Activated naive CD4-positive, alpha-beta T cell treated with anti-CD3 and anti-CD28 coated beads, Interleukin-2, amount 50 U/mL, for 16 hours (primary cell): ENCODE results near the gene SIK2.

Experiments
- DNase-seq: peaks from one replicate; pipeline ENCODE4 v3.0.0-alpha.2; 2020

The SIK2 gene

DNA sequence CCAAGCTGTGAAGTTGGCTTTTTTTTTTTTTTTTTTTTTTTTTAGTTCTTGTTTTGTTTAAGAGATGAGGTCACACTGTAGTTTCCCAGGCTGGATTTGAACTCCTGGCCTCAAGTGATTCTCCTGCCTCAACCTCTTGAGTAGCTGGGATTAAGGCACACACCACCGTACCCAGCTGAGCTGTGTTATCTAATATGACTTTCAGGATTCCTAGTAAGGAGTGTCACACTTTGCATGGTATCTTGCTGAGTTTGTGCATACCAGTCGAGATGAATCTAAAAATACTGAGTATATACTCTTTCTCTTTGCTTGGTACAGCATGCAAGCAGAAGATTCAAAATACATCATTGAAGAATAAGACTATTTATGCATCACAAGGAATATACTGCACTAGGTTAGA is 58.6 kb downstream of the SIK2 start:
- DNase-seq: no peak

DNA sequence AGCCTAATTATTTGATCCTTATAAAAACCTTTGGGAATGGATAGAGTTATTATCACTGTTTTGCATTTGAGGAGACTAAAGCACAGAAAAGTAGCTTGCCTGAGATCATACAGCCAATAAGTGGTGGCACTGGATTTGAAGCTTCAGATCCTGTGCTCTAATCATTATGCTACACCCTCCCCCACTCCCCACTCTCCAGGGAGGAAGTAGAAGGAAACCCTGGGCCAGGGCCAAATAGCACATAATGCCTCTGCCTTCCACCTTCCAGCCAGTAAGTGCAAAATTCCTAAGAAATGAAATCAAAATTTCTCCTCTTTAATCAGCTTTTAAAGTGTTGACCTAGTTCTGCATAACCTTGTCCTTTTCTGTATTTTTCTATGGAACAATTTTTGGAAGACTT is 61.6 kb downstream of the SIK2 start:
- DNase-seq: no peak

- no peak for DNase-seq
Observed at GRCh38 chr11:111665777-111666176, 63.5 kb downstream of the SIK2 start.

DNA sequence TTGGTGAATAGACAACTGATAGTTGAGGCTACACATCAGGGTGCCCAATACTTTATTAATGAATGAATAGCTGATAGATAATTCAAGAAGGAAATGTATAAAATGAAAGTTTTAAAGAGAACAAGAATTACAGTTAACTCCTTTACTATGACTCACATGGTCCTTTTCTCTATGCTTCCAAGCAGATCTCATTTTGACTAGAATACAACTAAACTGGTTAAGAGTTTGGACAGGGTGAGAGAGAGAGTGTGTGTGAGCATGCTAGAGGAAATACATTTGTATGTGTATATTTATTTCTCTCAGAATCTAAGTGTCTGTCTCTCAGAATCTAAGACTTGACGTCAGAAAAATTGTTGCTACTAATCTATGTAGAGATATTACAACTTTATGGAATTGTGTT is 66.7 kb downstream of the SIK2 start:
- DNase-seq: no peak

- no peak for DNase-seq
Observed at GRCh38 chr11:111671383-111671782, 69.1 kb downstream of the SIK2 start.

DNA sequence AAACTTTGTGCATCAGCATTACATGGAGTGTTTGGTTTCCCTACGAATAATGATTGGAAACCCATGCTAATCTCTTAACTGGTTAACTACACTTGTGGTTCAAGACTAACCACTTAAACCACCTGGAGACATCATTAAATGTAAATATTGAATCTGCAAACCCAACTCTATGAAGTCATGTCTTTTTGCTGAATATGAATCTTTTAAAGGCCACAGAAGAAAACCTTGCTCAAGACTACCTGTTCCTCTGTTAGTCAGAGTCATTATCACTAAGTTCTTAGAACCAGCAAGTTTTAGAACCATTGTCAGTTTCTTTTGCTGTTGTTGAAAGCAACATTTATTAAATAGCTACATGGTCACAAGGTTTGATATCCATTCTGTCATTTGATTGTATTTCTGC is 70.7 kb downstream of the SIK2 start:
- DNase-seq: no peak

DNA sequence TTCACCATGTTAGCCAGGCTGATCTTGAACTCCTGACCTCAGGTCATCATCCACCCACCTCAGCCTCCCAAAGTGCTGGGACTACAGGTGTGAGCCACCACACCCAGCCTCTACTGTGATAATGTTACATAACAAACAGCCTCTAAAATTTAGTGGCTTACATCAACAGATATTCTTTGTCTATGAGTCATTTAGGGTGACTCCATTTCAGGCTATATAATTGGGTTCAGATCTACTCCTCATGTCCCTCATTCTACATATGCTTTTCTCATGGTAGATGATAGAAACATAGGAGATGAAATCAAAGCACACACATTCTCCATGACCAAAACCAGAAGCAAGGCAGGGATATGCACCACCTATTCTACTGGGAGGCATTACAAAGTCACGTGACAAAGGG is 72.7 kb downstream of the SIK2 start:
- DNase-seq: no peak

DNA sequence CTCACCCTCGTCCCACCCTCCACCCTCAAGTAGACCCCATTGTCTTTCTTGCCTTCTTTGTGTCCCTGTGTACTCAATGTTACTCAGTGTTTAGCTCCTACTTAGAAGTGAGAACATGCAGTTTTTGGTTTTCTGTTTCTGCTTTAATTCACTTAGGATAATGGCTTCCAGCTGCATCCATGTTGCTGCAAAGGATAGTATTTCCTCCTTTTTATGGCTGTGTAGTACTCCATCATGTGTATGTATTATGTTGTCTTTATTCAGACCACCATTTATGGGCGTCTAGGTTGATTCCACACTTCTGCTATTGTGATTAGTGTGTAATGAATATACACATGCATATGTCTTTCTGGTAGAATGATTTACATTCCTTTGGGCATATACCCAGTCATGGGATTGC is 73.6 kb downstream of the SIK2 start:
- DNase-seq: no peak

GRCh38 chr11:111676878-111677585 is 74.8 kb downstream of the SIK2 start:
- DNase-seq: no peak

- DNase-seq: no peak
Observed at GRCh38 chr11:111680486-111681175, 78.4 kb downstream of the SIK2 start.

GRCh38 chr11:111683806-111684205 is 81.6 kb downstream of the SIK2 start:
- no peak for DNase-seq

DNA sequence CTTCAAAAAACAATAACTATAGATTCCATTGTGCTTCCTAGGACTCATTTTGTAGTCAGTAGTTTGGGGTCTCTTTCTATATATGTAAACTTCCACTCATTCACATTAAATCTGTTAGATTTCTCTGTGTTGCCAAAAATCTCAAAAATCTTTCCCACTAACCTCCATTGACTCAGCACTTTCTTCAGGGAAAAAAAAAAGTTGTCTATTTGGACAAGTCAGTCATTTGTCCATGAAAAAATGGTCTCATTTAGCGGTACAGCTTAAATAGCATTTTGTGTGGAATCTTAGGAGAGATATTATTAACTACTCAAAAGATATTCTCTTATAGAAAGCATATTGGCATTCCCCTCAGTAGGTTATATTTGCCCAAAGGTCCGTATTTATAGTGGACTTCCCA is 82.0 kb downstream of the SIK2 start:
- no peak for DNase-seq

GRCh38 chr11:111688013-111688412 is 85.8 kb downstream of the SIK2 start:
- no peak for DNase-seq

DNA sequence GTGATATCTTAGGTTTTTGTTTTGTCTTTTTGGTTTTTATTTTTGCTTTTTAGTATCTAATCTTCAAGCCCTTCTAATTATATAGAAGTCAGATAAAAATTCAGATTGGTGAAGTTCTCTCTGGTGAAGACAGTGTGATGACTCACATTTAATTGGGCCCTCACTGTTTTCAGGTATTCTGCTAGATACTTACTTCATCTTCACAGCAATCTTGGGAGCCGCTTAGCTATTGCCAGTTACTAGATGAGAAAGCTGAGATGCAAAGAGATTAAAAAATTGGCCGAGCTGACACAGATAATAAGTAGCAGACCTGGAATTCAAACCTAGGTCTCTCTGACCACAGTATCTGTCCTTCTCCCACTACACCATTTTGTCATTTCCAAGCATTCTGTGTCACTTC is 88.9 kb downstream of the SIK2 start:
- no peak for DNase-seq

DNA sequence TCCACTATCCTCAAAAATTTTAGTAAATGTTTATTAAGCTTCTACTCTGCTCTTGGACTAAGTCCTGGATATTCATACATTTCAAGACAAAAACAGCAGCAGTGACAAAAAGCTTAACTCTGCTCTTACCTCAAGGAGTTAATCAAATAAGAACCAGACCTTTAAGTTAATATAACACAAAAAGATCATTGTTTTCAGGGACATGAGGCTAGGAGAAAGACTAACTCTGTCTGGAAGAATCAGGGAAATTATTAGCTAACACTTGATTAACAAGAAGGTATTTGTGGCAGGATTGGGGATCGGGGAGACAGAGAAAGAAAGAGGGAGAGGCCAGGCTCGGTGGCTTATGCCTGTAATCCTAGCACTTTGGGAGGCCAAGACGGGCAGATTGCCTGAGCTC is 89.5 kb downstream of the SIK2 start:
- DNase-seq: no peak

DNA sequence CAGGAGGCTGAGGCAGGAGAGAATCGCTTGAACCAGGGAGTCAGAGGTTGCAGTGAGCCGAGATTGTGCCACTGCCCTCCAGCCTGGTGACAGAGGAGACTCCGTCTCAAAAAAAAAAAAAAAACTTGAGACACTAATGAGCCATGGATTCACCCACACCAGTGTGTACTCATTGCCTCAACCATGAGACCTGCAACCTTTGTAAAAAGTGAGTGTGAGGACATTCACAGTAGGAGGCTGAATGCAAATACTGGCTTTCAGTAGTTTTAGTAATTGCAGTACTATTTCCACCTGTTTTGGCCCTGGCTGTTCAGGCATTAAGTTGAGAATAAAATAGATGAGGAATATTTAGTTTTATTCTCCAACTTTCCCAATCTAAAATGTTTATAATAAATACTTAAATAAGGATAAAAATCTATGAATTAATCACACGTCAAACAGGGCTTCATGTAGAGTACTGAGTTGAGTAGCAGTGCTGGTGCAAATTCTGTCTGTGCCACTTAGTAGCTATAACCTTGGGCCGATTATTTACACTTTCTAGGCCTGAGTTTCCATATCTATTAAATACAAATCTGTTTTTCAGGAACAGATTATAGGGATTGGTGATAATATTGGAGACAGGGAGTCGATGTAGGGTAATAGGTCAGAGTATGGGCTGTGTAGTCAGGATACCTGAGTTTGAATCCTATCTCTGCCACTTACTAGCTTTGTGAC is 91.1 kb downstream of the SIK2 start:
- DNase-seq: no peak

GRCh38 chr11:111694851-111695250 is 92.6 kb downstream of the SIK2 start:
- DNase-seq: no peak

GRCh38 chr11:111696556-111696955 is 94.3 kb downstream of the SIK2 start:
- no peak for DNase-seq

DNA sequence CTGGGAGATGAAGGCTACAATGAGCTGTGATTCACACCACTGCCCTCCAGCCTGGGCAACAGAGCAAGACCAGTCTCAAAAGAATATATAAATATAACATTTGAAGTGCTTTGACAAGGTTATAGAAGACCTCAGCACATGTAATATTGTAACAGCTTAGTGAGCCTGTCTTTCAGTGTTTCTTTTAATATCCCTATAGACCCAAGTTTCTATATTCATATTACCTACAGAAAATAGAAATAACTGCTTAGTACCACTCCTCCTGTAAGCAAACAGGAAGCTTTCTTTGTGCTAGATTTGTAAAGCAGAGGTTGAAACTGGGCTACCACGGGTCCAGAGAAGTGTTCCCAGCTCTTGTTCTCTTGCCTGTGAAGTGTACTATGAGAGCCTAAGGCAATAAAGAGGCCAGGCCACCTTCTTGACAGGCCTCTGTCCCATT is 95.7 kb downstream of the SIK2 start:
- DNase-seq: no peak

DNA sequence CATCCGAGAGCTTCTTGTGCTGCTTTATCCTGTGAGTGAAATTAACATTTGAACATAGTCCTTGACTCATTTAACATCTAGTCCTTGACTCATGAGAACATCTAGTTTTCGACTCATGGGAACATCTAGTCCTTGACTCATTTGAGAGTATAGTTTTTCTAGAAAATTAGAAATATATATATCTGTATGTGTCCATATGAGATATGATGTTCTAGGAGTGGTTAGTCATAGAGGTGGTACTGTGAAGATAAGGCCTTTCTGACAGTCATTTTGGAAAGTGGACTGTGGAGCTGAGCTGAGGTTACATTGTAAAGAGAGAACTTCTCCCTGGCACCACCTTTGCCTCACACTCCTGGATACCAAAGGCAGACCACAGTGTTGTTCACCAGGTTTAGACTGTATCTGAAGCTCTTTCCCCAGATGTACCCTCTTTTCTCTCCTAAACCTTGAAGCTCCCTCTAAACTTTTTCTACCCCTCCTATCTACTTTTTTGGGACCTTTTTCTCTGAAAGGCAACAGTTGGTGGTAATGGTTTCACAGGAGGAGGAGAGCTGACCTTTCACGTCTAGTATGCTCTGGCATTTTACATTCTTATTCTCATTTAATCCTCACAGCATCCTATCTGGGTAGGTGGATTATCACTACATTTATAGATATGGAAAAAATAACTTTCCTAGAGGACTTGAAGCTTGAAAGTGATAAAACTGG is 96.8 kb downstream of the SIK2 start:
- DNase-seq: no peak

GRCh38 chr11:111699579-111700156 is 97.4 kb downstream of the SIK2 start:
- no peak for DNase-seq

DNA sequence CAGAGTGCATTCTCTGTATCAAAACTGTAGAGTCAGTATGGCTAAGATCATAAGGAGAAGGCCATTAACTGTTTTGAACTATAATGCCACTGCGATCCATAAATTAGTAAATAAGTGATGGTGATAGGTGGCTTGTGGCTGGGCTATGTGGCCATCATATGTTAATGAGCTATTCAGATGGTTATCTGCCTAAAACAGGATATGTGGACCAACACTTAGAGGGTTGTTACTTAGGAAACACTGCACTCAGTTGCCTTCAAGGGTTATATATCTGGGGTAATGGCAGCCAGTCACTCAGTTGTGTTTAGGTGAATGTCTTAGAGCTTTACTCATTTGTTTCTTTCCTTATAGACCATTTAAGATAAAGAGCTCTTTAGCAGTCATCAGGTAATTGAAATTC is 97.9 kb downstream of the SIK2 start:
- DNase-seq: no peak

DNA sequence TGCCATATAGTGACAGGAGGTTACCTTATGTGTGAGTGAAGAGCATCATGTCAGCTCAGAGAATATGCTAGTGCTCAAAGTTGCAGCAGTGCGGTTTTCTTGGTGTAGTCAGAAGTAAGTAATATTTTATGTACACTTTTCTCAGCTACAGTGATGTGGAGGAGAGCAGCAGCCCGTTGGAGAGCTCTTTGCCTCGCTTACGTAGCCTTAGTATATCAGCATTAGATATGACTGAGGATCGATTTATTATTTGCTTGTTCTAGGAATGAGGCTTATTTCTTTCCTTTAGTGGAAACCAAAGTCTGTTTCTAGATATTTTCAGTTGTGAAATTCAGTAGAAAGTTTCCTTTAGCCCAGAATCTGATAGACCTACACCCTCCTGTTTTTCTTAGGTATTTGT is 100.4 kb downstream of the SIK2 start:
- DNase-seq: no peak
